GM19043 (cell line): ENCODE measurements around the gene INTS7.
"Not testable (repeated sequence)": the region's sequence is repeated elsewhere in the genome, so short reads cannot be mapped to it uniquely, and the experiment has no call there.

Experiments used
- ATAC-seq: cut with Tn5 transposase; IDR thresholded peaks from one replicate; pipeline ENCODE4 v1.9.1; 2021; ENCODE audit warnings: low read depth; ENCODE audit not compliant: unreplicated experiment

Gene INTS7

DNA sequence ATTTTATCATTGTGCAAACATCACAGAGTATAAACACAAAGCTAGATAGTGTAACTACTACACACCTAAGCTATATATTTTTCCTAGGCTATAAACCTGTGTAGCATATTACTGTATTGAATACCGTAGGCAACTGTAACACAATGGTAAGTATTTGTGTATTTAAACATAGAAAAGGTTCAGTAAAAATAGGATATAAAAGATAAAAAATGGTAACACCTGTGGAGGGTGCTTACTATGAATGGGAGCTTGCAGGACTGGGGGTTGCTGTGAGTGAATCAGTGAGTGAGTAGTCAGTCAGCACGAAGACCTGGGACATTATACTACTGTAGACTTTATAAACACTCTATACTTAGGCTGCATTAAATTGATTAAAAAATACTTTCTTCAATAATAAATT, 4.3 kb upstream of the INTS7 start:
- no peak for ATAC-seq

DNA sequence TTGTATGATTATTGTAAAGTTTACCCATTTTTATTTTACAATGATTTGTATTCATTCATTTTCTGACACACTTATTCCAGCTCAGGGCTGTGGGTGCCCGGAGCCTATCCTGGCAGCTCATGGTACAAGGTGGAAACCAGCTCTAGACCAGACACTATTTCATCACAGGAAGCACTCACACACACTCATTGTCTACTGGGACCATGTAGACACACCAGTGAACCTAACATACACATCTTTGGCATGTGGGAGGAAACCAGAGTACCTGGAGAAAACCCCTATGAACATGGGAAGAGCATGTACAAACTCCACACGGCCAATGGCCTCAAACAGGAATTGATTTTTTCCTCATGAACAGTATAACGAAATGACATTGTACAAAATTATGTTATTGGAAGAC, 2.5 kb upstream of the INTS7 start:
- no peak for ATAC-seq

DNA sequence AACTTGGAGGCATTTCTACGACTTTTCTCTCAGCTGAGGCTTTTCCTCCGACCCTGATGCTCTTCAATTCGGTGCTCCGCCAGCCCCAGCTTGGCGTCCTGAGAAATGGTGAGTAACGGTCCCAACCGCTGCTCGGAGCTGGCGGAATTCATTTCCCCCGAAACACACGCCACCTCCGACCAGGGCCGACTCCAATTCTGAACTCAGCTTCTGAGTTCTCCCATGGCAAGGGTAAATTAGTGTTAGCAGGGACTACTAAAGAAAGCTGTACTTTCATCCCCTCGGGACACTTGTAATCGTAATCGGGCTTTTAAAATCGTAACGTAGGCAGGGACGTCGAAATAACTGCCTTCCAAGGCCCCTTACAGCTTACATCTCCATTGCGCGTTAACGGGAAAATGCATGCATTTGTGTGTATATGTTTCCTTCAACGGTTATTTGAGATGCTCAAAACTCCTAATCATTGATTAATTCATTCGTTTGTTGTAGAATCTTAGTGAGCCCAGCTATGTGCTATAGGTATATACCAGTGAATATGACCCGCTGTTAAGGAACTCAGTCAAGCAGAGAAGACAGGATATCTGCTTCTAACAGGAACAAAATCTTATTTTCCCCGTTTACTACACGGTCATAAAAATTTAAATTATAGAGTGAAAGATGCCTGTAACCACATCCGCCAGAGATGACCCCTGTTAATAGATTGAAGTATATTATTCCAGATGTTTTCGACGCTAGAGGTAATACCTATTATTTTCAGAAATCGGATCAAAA, 663 bp upstream of the INTS7 start:
- peak; percentile 5 for ATAC-seq

DNA sequence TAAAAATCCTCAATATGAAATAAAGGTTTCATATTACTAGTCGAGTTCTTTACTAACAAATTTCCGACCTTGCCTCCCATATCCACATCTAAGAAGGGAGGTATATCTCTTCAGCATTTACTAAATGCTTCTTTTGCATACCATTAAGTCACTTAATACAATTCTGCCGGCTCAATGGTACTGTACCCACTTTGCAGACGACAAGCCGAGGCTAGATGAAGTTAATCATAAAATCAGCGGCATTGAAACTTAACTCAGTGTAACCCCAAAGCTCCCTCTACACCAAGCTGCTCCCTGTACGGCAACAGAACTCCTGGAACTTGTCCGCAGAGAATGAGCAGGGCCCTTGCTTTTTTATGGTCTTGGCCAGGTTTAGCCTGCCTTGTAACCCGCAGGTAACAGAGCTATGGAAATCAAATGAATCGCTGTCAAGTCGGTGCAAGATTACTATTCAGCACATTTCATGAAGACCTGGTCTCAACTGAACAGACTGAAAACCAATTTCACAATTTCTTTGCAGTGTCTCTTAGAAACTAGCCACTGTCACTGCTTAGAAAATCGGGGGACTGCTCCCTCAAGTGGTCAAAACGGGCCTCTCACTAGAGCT, 738 bp downstream of the INTS7 start:
- ATAC-seq, result no peak

GRCh38 chr1:212030936-212031528, 4.3 kb downstream of the INTS7 start:
- no peak for ATAC-seq

DNA sequence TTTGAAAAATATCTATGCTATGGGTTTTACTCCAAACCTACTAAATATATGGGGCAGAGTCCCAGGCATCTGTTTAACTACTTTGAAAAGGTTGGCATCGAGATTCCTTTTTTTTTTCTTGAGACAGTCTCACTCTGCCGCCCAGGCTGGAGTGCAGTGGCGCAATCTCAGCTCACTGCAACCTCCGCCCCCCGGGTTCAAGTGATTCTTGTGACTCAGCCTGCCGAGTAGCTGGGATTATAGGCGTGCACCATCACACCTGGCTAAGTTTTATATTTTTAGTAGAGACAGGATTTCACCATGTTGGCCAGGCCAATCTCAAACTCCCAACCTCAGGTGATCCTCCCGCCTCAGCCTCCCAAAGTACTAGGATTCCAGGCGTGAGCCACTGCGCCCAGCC, 7.6 kb downstream of the INTS7 start:
- ATAC-seq, result not testable (repeated sequence)

DNA sequence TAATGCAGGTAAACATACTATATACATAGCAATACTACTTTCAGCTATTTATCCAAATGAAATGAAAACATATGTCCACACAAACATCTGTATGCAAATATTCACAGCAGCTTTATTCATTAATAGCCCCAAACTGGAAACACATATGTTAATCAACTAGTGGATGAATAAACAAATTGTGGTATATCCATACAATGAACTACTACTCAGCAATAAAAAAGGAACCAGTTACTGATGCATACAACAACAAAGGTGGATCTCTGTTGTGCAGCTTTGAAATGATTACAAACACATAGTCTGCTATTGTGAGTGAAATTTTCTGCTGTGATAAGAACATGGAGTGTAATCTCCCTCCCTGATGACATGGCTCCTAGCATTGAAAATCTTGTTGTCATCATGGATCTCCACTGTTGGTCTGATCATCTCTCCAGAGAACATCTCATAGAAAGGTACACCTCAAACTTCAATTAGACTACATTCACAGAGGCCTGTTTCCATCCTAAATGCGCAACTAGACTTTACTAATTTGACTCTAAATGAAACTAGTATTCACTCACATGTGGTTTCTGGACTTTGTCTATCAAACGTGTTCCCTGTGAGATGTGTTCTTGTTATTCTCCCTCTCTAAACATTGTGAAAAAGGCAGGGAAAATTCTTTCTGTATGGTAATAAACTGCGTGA, 10.7 kb downstream of the INTS7 start:
- no peak for ATAC-seq

- ATAC-seq, result not testable (repeated sequence)
Measured at GRCh38 chr1:212022908-212023307, 12.4 kb downstream of the INTS7 start.

DNA sequence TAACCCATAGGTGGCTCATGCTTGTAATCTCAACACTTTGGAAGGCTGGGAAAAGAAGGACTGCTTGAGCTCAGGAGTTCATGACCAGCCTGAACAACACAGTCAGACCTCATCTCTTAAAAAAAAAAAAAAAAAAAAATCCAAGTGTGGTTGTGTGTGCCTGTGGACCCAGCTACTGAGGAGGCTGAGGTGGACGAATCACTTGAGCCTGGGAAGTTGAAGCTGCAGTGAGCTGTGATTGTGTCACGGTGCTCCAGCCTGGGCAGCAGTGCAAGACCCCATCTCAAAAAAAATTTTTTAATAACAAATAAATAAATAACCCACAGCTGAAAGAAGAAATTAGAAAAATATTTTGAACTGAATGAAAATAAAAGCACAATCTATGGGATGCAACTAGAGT, 13.8 kb downstream of the INTS7 start:
- no peak for ATAC-seq

- no peak for ATAC-seq
Measured at GRCh38 chr1:212020975-212021374, 14.4 kb downstream of the INTS7 start.

DNA sequence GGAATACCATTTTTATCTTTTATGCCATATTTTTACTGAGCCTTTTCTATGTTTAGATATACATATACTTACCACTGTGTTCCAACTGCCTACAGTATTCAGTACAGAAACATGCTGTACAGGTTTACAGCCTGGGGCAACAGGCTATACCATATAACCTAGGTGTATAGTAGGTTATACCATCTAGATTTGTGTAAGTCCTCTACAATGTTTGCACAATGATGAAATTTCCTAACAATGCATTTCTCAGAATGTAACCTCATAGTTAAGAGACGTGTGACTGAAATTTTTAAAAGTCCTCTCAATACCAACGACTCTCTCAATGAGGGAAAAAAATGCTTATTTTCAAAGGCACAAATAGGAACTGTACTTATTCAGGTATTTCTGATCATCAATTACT, 21.7 kb downstream of the INTS7 start:
- ATAC-seq, result no peak

- ATAC-seq, result peak; percentile 88
Measured at GRCh38 chr1:212012034-212012740, 23.2 kb downstream of the INTS7 start.

DNA sequence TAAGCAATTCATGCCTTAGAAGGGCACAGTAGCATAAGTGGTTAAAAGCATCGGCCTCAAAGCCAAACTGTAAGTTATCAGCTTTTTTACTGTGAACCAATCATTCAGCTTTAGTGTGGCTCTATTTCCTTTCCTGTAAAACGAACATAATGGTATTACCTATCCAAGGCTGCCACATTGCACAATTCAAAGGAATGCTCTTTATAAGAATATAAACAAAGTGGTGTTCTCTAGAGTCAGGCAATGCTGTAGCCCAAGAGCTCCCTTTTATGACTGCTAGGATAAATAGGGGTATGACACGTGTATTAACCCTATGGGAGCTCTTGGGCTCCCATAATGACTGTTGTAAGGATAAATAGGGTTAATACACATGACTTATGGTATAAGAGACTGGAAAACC, 25.4 kb downstream of the INTS7 start:
- no peak for ATAC-seq

- no peak for ATAC-seq
Measured at GRCh38 chr1:212009561-212009960, 25.8 kb downstream of the INTS7 start.

DNA sequence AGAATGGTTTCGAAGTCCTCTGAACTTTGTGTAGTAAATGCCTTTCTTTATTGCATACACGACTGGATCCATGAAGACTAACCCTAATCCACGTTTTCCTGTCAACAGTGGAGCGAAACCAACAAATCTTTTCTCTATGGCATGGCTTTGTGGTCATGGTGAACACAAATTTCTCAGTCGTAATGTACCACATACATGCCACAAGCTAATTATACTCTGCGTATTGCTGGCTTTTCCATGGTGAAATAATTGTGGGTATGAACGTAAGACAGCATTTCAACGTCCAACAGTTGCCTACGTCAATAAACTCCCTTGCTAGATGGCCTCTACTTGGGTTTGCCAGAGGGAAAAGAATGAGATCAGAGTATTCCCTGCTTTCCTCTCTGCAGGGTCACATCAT, 27.5 kb downstream of the INTS7 start:
- no peak for ATAC-seq

- ATAC-seq, result no peak
Measured at GRCh38 chr1:212007178-212007577, 28.2 kb downstream of the INTS7 start.

DNA sequence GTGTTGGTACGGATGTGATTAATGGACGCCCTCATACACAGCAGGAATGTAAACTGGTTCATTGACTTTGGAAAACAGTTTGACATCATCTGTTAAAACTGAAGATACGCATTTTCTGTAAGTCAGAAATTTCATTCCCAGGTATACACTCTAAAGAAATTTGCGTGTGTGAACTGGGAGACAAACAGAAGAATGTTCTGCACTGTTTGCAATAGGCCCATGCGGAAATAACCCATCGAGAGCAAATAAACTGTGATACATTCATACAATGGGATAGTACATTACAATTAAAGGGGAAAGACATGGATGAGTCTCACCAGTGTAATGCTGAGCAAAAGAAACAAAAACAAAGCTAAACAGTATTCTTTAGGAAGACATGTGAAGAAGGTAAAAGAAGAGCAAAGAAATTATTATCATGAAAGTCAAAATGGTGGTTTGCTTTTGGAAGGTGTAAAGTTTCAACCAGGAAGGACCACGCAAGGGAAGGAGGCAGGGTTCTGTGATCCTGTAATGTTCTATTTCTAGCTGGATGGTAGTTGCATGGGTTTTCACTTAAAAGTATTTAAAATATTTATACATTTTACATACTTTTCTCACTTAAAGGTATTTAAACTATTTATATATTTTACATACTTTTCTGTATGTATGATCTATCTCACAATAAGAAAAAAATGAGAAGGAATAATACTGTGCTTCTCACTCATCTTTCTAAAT, 30.3 kb downstream of the INTS7 start:
- no peak for ATAC-seq

- ATAC-seq, result no peak
Measured at GRCh38 chr1:212002536-212002935, 32.8 kb downstream of the INTS7 start.

DNA sequence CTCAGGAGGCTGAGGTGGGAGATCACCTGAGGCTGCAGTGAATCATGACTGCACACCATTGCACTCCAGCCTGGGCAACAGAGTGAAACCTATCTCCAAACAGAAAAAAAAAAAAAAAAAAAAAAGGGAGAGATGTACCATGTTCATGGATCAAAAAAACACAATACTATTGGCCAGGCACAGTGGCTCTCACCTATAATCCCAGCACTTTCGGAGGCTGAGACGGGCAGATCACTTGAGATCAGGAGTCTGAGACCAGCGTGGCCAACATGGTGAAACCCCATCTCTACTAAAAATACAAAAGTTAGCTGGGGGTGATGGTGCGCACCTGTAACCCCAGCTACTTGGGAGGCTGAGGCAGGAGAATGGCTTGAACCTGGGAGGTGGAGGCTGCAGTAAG, 37.9 kb downstream of the INTS7 start:
- ATAC-seq, result not testable (repeated sequence)

DNA sequence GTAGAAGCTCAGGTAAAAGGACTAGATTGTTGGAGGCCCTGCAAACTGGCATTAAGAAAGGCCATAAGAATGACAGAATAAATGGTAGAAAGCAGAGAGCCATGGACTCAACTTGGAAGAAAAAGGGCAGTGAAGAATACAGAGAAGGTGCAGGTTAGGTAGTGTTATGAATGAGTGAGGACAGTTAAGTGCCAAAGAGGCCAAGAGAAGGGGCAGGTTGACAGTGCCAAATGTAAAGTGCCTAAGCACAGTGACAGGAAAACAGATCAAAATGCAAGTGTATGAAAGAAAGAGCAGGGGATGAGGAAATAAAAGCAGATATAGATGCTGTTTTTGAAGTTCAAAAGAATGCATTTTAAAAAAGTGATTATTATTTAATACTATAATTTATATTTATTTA, 43.7 kb downstream of the INTS7 start:
- ATAC-seq, result no peak
